GM10266 (cell line): ENCODE results near the gene HGD.

Experiments
- DNase-seq: peaks from one replicate; pipeline ENCODE4 v3.0.0; 2012; ENCODE audit errors: extremely low spot score
- CTCF ChIP-seq: IDR thresholded peaks from 2 replicates; pipeline ENCODE4 v1.5.1; 2012; ENCODE audit warnings: mild to moderate bottlenecking, low read depth; ENCODE audit not compliant: control insufficient read depth, insufficient read depth; ENCODE audit errors: missing control alignments

Gene HGD

GRCh38 chr3:120615847-120616609 lies 66.0 kb downstream of the HGD start:
- no peak for TF ChIP-seq CTCF
- DNase-seq, result no peak

GRCh38 chr3:120614765-120615164 lies 67.3 kb downstream of the HGD start:
- TF ChIP-seq CTCF, result no peak
- DNase-seq, result no peak

- TF ChIP-seq CTCF, result no peak
- no peak for DNase-seq
Observed at GRCh38 chr3:120608506-120608905, 73.5 kb downstream of the HGD start.

GRCh38 chr3:120604784-120605183 lies 77.3 kb downstream of the HGD start:
- DNase-seq, result no peak
- TF ChIP-seq CTCF, result no peak

GRCh38 chr3:120604382-120604781 lies 77.7 kb downstream of the HGD start:
- TF ChIP-seq CTCF, result no peak
- DNase-seq, result no peak

GRCh38 chr3:120602682-120603081 lies 79.4 kb downstream of the HGD start:
- no peak for DNase-seq
- no peak for TF ChIP-seq CTCF

GRCh38 chr3:120601554-120601953 lies 80.5 kb downstream of the HGD start:
- TF ChIP-seq CTCF, result no peak
- DNase-seq, result no peak
